GM18499 (cell line): ENCODE data around the gene PTPRN2.
"Not testable (repeated sequence)": the region's sequence is repeated elsewhere in the genome, so short reads cannot be mapped to it uniquely, and the experiment has no call there.

ENCODE experiments used
- ATAC-seq: cut with Tn5 transposase; IDR thresholded peaks from one replicate; pipeline ENCODE4 v1.9.1; 2021; ENCODE audit warnings: moderate number of reproducible peaks; ENCODE audit not compliant: insufficient read depth, unreplicated experiment

PTPRN2 gene

GRCh38 chr7:157785486-157786186, 802.0 kb downstream of the PTPRN2 start:
- no peak for ATAC-seq

- no peak for ATAC-seq
Observed at GRCh38 chr7:157784979-157785441, 802.6 kb downstream of the PTPRN2 start.

GRCh38 chr7:157784041-157784835, 803.4 kb downstream of the PTPRN2 start:
- no peak for ATAC-seq

- ATAC-seq = no peak
Observed at GRCh38 chr7:157782041-157782440, 805.6 kb downstream of the PTPRN2 start.

GRCh38 chr7:157780721-157781120, 806.9 kb downstream of the PTPRN2 start:
- ATAC-seq = no peak

GRCh38 chr7:157780312-157780711, 807.3 kb downstream of the PTPRN2 start:
- no peak for ATAC-seq

GRCh38 chr7:157779206-157779605, 808.4 kb downstream of the PTPRN2 start:
- no peak for ATAC-seq

- not testable (repeated sequence) for ATAC-seq
Observed at GRCh38 chr7:157777194-157777762, 810.3 kb downstream of the PTPRN2 start.

- no peak for ATAC-seq
Observed at GRCh38 chr7:157775560-157776332, 811.9 kb downstream of the PTPRN2 start.

- ATAC-seq = no peak
Observed at GRCh38 chr7:157775021-157775559, 812.5 kb downstream of the PTPRN2 start.

- ATAC-seq = no peak
Observed at GRCh38 chr7:157774495-157774894, 813.1 kb downstream of the PTPRN2 start.

GRCh38 chr7:157773361-157773760, 814.3 kb downstream of the PTPRN2 start:
- ATAC-seq = no peak

GRCh38 chr7:157772486-157773130, 815.0 kb downstream of the PTPRN2 start:
- no peak for ATAC-seq

- ATAC-seq = no peak
Observed at GRCh38 chr7:157771689-157772088, 815.9 kb downstream of the PTPRN2 start.

- no peak for ATAC-seq
Observed at GRCh38 chr7:157770716-157771320, 816.8 kb downstream of the PTPRN2 start.

- no peak for ATAC-seq
Observed at GRCh38 chr7:157769526-157770215, 818.0 kb downstream of the PTPRN2 start.

- ATAC-seq = no peak
Observed at GRCh38 chr7:157769086-157769485, 818.5 kb downstream of the PTPRN2 start.

- ATAC-seq = no peak
Observed at GRCh38 chr7:157768198-157768597, 819.4 kb downstream of the PTPRN2 start.
